ENCODE data around the gene IRAK1BP1. TPM values are rescaled to one million over a fixed set of nuclear protein-coding genes. Genes with fewer than 3 reads are reported as not detected.

IRAK1BP1 gene
- total RNA-seq, 1 donor: 6.9 TPM

GRCh38 chr6:78925317-78925716, 58.0 kb downstream of the IRAK1BP1 start:
- TF ChIP-seq, protein P1, sequence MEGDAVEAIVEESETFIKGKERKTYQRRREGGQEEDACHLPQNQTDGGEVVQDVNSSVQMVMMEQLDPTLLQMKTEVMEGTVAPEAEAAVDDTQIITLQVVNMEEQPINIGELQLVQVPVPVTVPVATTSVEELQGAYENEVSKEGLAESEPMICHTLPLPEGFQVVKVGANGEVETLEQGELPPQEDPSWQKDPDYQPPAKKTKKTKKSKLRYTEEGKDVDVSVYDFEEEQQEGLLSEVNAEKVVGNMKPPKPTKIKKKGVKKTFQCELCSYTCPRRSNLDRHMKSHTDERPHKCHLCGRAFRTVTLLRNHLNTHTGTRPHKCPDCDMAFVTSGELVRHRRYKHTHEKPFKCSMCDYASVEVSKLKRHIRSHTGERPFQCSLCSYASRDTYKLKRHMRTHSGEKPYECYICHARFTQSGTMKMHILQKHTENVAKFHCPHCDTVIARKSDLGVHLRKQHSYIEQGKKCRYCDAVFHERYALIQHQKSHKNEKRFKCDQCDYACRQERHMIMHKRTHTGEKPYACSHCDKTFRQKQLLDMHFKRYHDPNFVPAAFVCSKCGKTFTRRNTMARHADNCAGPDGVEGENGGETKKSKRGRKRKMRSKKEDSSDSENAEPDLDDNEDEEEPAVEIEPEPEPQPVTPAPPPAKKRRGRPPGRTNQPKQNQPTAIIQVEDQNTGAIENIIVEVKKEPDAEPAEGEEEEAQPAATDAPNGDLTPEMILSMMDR (IDR thresholded peaks at IDR 0.05; ENCODE audit: extremely low read depth, low read depth, low read length): no peak
- Histone ChIP-seq H3K36me3 (ENCODE audit: insufficient read depth, low read length) (no peaks in the 10 kb centered on the region), H3K4me3 (ENCODE audit: insufficient read depth, low read length) (no peak overlapping the region), H3K79me2 (ENCODE audit: insufficient read depth, low read length) (no peaks in the 10 kb centered on the region), H3K4me2 (ENCODE audit: insufficient read depth, low read length) (no peak overlapping the region), H2AFZ (ENCODE audit: low read length) (no peak overlapping the region), H4K20me1 (ENCODE audit: insufficient read depth, low read length) (no peaks in the 10 kb centered on the region), H3K27me3 (ENCODE audit: insufficient read depth, low read length) (no peaks in the 10 kb centered on the region), H3K9me3 (ENCODE audit: low read depth, low read length) (no peaks in the 10 kb centered on the region), H3K27ac (ENCODE audit: low read depth, low read length) (no peak overlapping the region), H3K4me1 (ENCODE audit: insufficient read depth, low read length) (no peaks in the 10 kb centered on the region)
- no peak for DNase-seq (ENCODE audit: insufficient read length, low spot score, missing footprints)

DNA sequence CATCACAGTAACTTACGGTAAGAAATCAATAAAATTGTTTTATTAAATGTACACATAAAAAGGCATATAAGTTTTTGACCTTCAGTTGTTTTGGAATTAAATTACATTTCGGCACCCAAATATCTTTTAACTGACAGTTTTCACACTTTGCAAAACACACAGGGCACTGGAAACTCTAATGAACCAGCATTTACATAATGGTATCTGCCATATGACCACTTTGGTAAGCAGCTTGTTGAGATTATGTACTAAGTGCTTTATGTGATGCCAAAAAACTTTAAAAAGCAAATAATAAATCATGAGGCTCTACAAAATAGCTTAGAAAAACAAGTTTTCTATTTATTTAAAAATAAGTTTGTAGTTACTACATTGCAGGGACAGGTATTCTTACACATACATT, 68.2 kb downstream of the IRAK1BP1 start:
- no peaks in the 10 kb centered on the region for H3K27me3 ChIP-seq (ENCODE audit: insufficient read depth, low read length)
- peaks cover 7% of the 10 kb centered on the region for H3K36me3 ChIP-seq (ENCODE audit: insufficient read depth, low read length)
- no peaks in the 10 kb centered on the region for H3K79me2 ChIP-seq (ENCODE audit: insufficient read depth, low read length)
- DNase-seq (ENCODE audit: insufficient read length, low spot score, missing footprints): no peak
- no peak overlapping the region for H3K4me3 ChIP-seq (ENCODE audit: insufficient read depth, low read length)
- TF ChIP-seq, protein P1 (IDR thresholded peaks at IDR 0.05; ENCODE audit: extremely low read depth, low read depth, low read length): no peak
- no peak overlapping the region for H3K27ac ChIP-seq (ENCODE audit: low read depth, low read length)
- no peaks in the 10 kb centered on the region for H3K9me3 ChIP-seq (ENCODE audit: low read depth, low read length)
- no peak overlapping the region for H3K4me2 ChIP-seq (ENCODE audit: insufficient read depth, low read length)
- H2AFZ ChIP-seq (ENCODE audit: low read length): no peak overlapping the region
- H4K20me1 ChIP-seq (ENCODE audit: insufficient read depth, low read length): no peaks in the 10 kb centered on the region
- no peaks in the 10 kb centered on the region for H3K4me1 ChIP-seq (ENCODE audit: insufficient read depth, low read length)

- TF ChIP-seq, protein P1 (IDR thresholded peaks at IDR 0.05; ENCODE audit: extremely low read depth, low read depth, low read length): no peak
- no peaks in the 10 kb centered on the region for H3K9me3 ChIP-seq (ENCODE audit: low read depth, low read length)
- H2AFZ ChIP-seq (ENCODE audit: low read length): no peak overlapping the region
- no peak overlapping the region for H3K4me2 ChIP-seq (ENCODE audit: insufficient read depth, low read length)
- H3K36me3 ChIP-seq (ENCODE audit: insufficient read depth, low read length): peaks cover 16% of the 10 kb centered on the region
- H3K4me1 ChIP-seq (ENCODE audit: insufficient read depth, low read length): no peaks in the 10 kb centered on the region
- H4K20me1 ChIP-seq (ENCODE audit: insufficient read depth, low read length): no peaks in the 10 kb centered on the region
- no peaks in the 10 kb centered on the region for H3K79me2 ChIP-seq (ENCODE audit: insufficient read depth, low read length)
- H3K27ac ChIP-seq (ENCODE audit: low read depth, low read length): no peak overlapping the region
- H3K27me3 ChIP-seq (ENCODE audit: insufficient read depth, low read length): no peaks in the 10 kb centered on the region
- DNase-seq (ENCODE audit: insufficient read length, low spot score, missing footprints): no peak
- H3K4me3 ChIP-seq (ENCODE audit: insufficient read depth, low read length): no peak overlapping the region
Observed at GRCh38 chr6:78936515-78936914, 69.2 kb downstream of the IRAK1BP1 start.

GRCh38 chr6:78942446-78942845, 75.1 kb downstream of the IRAK1BP1 start:
- no peak for DNase-seq (ENCODE audit: insufficient read length, low spot score, missing footprints)
- Histone ChIP-seq H3K36me3 (ENCODE audit: insufficient read depth, low read length) (peaks cover 40% of the 10 kb centered on the region), H3K4me3 (ENCODE audit: insufficient read depth, low read length) (no peak overlapping the region), H2AFZ (ENCODE audit: low read length) (no peak overlapping the region), H3K4me2 (ENCODE audit: insufficient read depth, low read length) (no peak overlapping the region), H3K27me3 (ENCODE audit: insufficient read depth, low read length) (no peaks in the 10 kb centered on the region), H3K27ac (ENCODE audit: low read depth, low read length) (no peak overlapping the region), H3K79me2 (ENCODE audit: insufficient read depth, low read length) (no peaks in the 10 kb centered on the region), H4K20me1 (ENCODE audit: insufficient read depth, low read length) (no peaks in the 10 kb centered on the region), H3K9me3 (ENCODE audit: low read depth, low read length) (no peaks in the 10 kb centered on the region), H3K4me1 (ENCODE audit: insufficient read depth, low read length) (peaks cover 4% of the 10 kb centered on the region)
- TF ChIP-seq, protein P1 (IDR thresholded peaks at IDR 0.05; ENCODE audit: extremely low read depth, low read depth, low read length): no peak

Data from osteoblast (primary cell).